ENCODE measurements around the gene PMM2.

DNA sequence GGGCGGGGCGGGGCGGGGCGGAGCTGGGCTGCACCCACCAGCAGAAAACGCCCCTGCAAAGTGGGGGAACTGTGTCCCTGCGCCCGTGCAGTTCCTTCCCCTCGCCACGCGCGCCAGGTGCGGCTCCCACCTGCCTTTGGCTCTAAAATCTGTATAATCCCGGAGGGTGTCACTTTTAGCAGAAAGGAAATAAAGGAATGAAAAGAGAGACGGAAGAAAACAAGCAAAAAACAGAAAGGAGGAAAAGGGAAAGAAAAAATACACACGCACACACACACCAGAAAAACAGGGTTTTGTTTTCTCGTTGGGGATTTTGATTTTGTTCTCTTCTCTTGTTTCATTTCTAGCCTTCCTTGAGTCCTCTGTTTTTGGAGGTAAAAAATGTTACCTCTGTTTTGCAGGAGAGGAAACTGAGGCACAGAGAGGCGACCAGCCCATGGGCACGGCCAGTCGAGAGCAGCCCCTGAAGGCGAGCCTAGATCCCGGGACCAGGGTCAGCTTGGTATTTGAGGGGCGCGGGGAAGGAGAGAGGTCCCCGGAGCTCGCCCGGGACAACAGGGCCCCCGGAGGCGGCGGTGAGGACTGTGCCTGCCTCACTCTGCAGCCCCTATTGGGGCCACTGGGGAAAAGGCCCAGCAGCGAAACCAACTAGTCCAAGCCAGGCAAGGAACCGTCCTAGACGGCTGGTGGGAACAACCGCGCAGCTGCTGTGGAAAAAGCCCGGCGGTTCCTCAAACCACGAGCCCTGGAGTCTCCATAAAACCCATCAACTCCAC is 71.8 kb downstream of the PMM2 start:
- TF ChIP-seq, protein P1, sequence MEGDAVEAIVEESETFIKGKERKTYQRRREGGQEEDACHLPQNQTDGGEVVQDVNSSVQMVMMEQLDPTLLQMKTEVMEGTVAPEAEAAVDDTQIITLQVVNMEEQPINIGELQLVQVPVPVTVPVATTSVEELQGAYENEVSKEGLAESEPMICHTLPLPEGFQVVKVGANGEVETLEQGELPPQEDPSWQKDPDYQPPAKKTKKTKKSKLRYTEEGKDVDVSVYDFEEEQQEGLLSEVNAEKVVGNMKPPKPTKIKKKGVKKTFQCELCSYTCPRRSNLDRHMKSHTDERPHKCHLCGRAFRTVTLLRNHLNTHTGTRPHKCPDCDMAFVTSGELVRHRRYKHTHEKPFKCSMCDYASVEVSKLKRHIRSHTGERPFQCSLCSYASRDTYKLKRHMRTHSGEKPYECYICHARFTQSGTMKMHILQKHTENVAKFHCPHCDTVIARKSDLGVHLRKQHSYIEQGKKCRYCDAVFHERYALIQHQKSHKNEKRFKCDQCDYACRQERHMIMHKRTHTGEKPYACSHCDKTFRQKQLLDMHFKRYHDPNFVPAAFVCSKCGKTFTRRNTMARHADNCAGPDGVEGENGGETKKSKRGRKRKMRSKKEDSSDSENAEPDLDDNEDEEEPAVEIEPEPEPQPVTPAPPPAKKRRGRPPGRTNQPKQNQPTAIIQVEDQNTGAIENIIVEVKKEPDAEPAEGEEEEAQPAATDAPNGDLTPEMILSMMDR (IDR thresholded peaks at IDR 0.05; ENCODE audit: low read depth, low read length), result no peak
- TF ChIP-seq, protein P2, sequence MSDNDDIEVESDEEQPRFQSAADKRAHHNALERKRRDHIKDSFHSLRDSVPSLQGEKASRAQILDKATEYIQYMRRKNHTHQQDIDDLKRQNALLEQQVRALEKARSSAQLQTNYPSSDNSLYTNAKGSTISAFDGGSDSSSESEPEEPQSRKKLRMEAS (IDR thresholded peaks at IDR 0.05; ENCODE audit: low read depth, low read length), result no peak
- TF ChIP-seq POLR2A (IDR thresholded peaks at IDR 0.05; ENCODE audit: extremely low read depth, insufficient read length) (no peak), MYC (IDR thresholded peaks at IDR 0.05; ENCODE audit: low read depth, low read length) (peak; percentile 42; the same call in 1 of the 2 replicates)

Data from NB4 (cell line).